IPS-NIHi11 (cell line): ENCODE data around the gene SP2.

Experiments used
- DNase-seq: peaks from one replicate; pipeline ENCODE4 v3.0.0; 2012; ENCODE audit warnings: mixed read lengths, low spot score

The SP2 gene

GRCh38 chr17:47870056-47870455 is 26.0 kb upstream of the SP2 start:
- no peak for DNase-seq

GRCh38 chr17:47871048-47871447 is 25.0 kb upstream of the SP2 start:
- DNase-seq, result no peak

- peak; percentile 53 for DNase-seq
Observed at GRCh38 chr17:47872019-47872650, 23.9 kb upstream of the SP2 start.

GRCh38 chr17:47872651-47873161 is 23.3 kb upstream of the SP2 start:
- DNase-seq, result peak; percentile 35

GRCh38 chr17:47873200-47874090 is 22.6 kb upstream of the SP2 start:
- DNase-seq, result no peak

GRCh38 chr17:47875011-47875985 is 20.7 kb upstream of the SP2 start:
- DNase-seq, result no peak

GRCh38 chr17:47877368-47878034 is 18.5 kb upstream of the SP2 start:
- no peak for DNase-seq

- no peak for DNase-seq
Observed at GRCh38 chr17:47878203-47879027, 17.6 kb upstream of the SP2 start.

GRCh38 chr17:47879028-47879585 is 16.9 kb upstream of the SP2 start:
- DNase-seq, result no peak

GRCh38 chr17:47879776-47880454 is 16.1 kb upstream of the SP2 start:
- DNase-seq, result no peak

GRCh38 chr17:47882247-47882646 is 13.8 kb upstream of the SP2 start:
- no peak for DNase-seq

GRCh38 chr17:47882695-47883588 is 13.1 kb upstream of the SP2 start:
- no peak for DNase-seq

- DNase-seq, result no peak
Observed at GRCh38 chr17:47883589-47884426, 12.2 kb upstream of the SP2 start.

- DNase-seq, result no peak
Observed at GRCh38 chr17:47884427-47884740, 11.7 kb upstream of the SP2 start.

GRCh38 chr17:47884905-47885730 is 10.9 kb upstream of the SP2 start:
- no peak for DNase-seq

GRCh38 chr17:47888293-47888692 is 7.7 kb upstream of the SP2 start:
- DNase-seq, result no peak
